Activated CD4-positive, alpha-beta T cell treated with anti-CD3 and anti-CD28 coated beads, Interleukin-2, amount 50 U/mL, for 24 hours (primary cell): ENCODE results near the gene TOR1B.
"Not testable (repeated sequence)": the region's sequence is repeated elsewhere in the genome, so short reads cannot be mapped to it uniquely, and the experiment has no call there.

Source experiments
- DNase-seq, 2 donors: peaks; one replicate each; pipeline ENCODE4 v3.0.0-alpha.2; 2020; ENCODE audit warnings: low read depth in 1 of 2, low spot score in 1 of 2

The TOR1B gene

DNA sequence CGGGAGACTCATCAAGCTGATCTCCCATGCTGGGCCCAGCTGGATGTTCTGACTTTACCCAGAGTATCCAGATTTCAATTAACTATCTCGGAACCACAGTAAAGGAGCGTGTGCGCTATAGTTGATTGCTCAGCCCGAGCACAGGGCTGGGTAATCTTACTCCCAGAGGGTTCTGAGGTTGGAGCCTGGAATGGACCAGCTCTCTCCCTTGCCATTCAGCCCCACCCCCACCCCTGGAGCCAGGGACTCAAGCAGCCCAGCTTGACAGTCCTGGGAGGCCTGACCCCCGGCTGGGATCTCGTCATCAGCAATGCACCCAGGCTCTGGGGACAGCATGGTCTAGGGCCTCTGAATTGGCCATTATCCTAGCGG, 26.4 kb upstream of the TOR1B start:
- DNase-seq, result no peak

DNA sequence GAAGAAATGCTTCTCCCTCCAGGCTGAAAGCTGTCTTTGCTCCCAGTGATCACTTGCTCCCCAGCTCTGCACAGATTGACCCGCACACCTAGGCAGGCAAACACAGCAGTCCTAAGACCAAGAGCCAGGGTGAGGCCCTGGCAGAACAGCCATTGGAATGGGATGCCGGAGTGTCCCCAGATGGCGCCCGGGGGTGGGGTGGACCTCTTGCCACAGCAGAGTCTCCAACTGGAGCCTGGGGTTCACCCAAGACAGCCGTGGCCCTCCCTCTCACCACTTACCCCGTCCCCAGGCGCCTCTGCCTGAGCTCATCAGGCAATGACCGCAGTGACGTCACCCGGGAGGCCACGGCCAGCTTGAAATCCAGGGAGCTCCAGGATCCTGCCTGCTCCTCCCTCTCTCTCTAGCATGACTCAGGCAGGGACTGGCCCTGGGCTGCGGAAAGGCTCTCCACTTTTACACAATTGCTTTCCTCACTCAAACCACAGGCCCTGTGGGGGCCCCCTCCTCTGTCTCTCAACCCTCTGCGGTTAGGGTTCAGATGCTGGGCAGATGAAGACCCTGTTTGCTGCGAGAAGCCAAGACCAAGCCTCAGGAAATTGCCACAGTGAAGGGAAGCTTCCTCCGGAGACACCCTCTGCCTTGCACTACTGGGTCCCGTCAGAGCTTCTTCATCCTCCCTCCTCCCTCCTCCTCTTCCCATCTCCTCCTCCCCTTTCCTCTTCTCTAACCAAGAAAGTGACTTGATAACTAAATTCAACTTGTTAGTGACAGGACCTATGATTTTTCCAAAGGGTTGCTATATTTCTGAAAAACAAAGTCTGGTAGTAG, 25.8 kb upstream of the TOR1B start:
- DNase-seq, result peak in 1 of 2 donors; percentile 19

DNA sequence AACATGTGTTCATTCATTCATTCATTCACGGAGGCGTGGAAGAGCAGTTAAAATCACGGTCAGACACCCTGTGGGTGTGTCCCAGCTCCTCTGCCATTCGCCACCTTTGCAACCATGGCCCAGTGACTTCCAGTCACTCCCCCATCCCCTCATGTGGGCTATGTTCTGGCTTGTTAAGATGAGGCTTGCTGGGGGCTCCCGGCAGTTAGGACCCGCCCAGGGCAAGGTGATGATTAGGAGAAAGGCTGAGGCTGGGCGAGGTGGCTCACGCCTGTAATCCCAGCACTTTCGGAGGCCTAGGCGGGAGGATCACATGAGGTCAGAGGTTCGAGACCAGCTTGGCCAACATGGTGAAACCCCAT, 25.2 kb upstream of the TOR1B start:
- no peak for DNase-seq

DNA sequence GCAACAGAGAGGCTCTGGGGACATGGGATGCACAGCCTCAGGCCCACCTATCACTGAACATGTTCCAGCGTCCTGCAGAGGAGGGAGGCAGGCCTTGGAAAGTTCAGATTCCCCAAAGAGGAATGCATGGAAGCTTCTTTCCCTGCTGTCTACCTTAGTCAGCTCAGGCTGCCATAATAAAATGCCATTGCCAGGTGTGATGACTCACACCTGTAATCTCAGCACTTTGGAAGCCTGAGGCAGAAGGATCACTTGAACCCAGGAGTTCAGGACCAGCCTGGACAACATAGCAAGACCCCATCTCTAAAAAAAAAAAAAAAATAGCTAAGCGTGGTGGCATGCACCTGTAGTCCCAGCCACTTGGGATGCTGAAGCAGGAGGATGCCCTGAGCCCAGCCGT, 24.5 kb upstream of the TOR1B start:
- DNase-seq, result no peak

DNA sequence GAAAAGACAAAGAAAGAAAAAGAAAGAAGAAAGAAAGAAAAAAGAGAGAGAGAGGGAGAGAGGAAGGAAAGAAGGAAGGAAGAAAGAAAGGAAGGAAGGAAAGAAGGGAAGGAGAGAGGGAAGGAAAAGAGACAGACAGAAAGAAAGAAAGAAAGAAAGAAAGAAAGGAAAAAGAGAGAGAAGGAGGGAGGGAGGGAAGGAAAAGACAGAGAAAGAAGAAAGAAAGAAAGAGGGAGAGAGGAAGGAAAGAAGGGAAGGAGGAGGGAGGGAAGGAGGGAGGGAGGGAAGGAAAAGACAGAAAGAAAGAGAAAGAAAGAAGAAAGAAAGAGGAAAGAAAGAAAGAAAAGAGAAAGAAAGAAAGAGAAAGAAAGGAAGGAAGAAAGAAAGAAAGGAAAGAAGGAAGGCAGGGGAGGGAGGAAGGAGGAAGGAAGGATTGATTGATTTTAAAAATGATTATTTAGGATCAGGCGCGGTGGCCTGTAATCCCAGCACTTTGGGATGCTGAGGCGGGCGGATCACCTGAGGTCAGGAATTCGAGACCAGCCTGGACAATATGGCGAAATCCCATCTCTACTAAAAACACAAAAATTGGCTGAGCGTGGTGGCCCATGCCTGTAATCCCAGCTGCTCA, 23.3 kb upstream of the TOR1B start:
- DNase-seq, result no peak

DNA sequence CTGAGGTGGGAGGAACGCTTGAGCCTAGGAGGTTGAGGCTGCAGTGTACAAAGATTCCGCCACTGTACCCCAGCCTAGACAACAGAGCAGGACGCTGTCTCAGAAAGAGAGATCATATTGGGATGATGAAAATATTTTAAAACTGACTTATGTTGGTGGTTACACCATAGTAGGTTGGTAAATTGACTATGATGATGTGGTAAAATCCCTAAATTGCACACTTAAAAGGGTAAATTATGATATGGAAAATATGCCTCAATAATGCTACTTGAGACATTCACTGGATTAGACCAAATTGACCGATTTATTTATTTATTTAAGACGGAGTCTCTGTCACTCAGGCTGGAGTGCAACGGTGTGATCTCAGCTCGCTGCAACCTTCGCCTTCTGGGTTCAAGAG, 21.9 kb upstream of the TOR1B start:
- DNase-seq, result no peak

DNA sequence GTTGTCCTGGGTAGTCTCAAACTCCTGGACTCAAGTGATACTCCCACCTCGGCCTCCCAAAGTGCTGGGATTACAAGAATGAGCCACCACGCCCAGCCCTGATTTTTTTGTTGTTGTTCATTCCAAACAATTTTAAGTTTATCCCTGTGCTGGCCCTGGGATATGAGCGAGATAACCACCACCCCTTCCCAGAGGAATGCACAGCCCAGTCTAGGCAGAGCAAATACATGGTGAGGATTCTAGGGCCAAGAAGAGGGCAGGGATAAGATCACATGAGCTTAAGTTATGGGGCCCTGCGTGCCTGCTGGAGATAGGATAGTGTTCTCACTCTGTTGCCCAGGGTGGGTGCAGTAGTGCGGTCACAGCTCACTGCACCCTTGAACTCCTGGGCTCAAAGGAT, 21.0 kb upstream of the TOR1B start:
- no peak for DNase-seq

DNA sequence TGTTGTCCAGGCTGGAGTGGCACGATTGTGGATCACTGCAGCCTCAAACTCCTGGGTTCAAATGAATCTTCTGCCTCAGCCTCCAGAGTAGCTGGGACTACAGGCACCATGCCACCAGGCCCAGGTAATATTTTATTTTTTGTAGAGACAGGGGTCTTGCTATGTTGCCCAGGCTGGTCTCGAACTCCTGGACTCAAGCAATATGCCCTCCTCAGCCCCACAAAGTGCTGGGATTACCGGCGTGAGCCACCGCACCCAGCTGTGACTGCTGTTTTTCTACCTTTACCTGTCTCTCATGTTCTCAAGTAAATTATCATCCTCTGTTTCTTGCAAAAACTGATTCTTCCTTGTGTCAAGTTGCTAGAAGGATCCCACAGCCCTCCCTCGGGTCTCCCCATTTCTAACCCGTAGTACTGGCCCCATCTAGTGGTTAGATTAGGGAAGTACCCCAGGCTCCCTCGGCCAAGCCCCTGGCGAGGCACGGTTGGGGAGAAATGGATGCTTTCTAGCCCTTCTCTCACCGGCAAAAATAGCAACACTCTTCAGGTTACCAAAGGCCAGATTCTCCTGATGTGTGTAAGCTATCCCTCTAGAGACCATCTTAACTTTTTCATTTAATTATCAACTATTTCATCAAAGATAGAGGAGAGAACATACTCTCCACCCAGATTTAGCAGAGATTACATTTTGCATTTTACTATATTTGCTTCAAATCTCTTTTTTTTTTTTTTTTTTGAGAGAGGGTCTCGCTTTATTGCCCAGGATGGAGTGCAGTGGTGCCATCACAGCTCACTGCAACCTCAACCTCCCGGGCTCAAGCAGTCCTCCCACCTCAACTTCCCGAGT, 19.2 kb upstream of the TOR1B start:
- peak; percentile 53 to 73 for DNase-seq

DNA sequence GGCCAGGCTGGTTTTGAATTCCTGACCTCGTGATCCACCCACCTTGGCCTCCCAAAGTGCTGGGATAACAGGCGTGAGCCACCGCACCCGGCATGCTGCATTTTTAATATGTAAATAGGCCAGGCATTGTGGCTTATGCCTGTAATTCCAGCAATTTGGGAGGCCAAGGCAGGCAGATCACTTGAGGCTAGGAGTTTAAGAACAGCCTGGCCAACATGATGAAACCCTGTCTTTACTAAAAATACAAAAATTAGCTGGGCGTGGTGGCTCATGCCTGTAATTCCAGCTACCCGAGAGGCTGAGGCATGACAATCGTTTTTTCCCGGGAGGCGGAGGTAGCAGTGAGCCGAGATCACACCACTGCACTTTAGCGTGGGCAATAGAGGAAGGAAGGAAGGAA, 18.0 kb upstream of the TOR1B start:
- DNase-seq, result not testable (repeated sequence)

DNA sequence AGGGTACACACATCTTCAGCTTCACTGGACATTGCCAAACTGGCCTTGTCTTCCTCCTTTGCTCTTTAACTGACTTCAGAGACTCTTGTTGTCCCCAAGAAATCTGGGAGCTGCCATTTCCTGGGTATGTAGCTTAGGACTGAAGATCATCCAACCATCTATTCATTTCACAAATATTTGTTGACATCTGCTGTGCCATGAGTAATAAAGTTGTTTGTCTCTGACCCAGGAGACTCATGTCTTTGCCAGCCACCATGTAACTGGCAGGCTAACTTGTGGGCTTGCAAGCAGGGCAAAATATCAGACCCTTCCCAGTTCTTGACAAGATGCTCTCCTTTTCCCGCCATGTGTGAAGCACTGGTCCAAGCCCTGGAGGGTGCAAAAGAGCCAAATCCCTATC, 17.1 kb upstream of the TOR1B start:
- DNase-seq, result no peak

DNA sequence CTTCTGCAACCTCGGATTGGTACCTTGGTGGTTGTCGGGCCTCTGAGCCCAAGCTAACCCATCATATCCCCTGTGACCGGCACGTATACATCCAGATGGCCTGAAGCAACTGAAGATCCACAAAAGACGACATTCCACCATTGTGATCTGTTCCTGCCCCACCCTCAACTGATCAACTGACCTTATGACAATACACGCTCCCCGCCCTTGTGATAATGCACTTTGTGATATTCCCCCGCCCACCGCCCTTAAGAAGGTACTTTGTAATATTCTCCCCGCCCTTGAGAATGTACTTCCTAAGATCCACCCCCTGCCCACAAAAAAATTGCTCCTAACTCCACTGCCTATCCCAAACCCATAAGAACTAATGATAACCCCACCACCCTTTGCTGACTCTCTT, 16.5 kb upstream of the TOR1B start:
- no peak for DNase-seq

DNA sequence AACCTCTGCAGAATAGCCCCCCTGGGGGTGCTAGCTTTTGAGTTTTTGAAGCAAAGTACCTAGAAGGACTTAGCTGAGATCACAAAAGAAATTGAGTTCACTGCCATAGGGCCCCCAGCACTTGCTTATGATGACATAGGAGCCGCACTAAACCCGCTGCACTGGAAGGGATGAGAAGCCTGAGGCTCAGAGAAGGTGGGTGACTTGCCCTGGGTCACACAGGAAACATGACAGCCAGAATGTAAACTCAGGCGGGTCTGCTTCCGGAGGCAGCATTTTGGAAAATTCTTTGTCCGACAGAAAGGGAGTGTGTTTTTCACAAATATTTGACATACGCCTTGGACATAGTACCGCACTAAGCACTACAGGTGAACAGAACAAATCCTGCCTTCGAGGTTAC, 8.4 kb upstream of the TOR1B start:
- no peak for DNase-seq

DNA sequence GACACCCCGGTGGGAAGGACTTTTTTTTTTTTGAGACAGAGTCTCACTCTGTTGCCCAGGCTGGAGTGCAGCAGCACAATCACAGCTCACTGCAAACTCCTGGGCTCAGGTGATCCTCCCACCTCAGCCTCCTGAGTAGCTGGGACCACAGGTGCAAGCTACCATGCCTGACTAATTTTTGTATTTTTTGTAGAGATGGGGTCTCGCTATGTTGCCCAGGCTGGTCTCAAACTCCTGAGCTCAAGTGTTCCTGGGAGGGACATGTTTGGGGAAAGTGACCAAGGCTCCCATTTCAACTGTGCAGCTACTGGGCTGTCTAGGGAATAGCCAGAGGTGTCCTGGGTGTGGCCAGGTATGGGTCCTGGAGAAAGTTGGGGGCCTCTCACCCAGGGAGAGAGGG, 7.0 kb upstream of the TOR1B start:
- not testable (repeated sequence) for DNase-seq

DNA sequence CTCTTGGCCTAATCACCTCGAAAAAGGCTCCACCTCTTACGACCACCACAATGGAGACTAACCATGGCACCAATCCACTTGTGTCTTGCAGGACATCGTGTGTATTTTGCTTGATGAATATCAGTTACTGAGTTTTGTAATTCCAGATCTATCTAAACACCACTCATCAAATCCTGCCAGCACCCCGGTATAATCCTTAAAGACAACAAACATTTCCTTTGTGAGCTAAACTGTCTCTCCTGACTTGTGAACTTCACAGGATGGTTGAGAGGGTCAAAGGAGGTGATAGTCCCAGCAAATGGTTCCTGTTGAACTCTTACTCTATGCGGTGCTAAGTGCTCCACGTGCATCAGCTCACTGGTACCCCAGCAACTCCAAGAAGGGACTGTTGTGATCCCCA, 4.0 kb upstream of the TOR1B start:
- no peak for DNase-seq

DNA sequence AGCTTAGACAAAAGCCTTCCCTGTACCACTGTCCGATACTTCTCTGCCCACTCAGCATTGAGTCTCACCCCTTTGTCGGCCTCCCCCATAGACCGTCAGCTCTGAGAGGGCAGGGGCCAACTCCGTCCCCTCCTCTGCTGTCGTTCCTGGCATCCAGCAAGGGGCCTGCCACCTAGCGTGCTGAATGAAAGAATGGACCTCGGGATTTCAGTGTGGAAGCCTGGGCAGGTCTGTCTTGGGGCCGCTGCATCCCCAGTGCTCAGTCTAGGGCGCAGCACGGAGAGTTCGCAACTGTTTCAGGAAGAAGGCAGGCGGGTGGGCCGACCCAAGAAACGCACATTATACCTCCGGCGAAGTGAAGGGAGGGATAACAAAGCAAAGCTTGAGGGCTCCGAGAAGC, 1.5 kb upstream of the TOR1B start:
- no peak for DNase-seq

DNA sequence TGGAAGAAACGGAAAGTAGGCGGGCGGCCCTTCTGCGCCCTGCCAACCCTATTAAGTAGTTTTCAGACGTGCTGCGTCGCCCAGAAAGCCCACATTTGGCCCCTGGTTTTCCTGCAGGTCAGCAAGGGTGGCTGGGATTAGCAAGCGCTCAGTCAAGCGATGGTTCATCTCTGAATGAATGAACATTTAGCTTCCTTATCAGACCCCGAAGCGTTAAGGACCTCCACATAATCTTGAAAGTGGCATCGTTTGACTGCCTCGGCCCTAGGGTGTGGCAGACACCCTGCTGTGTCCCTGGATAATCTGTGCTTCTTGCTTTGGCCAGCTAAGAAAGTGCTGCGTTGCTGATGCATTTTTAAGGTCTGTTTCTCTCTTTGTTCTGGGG, 684 bp downstream of the TOR1B start:
- no peak for DNase-seq

DNA sequence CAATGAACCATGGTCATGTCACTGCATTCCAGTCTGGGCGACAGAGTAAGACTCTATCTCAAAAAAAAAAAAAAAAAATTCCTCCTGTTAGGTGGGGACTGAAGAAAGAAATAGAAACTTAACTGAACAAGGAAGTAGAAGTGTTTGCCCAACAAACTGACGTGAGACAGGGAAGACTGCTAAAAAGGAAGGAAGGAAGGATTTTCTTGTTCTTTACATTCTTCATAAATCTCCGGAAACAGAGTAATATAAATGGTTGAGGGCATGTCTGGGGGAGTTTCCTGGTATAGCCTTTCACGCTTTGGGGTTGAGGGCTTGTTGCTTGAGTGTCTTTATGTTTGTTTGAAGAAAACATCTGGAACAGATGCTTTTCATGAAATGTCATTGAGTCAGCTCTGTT, 3.1 kb downstream of the TOR1B start:
- no peak for DNase-seq

DNA sequence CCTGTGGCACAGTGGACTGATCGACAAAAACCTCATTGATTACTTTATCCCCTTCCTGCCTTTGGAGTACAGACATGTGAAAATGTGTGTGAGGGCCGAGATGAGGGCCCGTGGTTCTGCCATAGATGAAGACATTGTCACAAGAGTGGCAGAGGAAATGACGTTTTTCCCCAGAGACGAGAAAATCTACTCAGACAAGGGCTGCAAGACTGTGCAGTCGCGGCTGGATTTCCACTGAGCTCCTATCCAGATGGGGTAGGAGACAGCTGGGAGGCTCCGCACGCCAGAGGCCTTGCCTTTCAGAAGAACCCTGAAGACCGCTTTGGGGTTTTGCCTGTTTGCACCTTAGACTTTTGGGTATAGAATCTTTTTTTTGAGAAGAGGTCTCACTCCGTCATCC, 6.4 kb downstream of the TOR1B start:
- no peak for DNase-seq

DNA sequence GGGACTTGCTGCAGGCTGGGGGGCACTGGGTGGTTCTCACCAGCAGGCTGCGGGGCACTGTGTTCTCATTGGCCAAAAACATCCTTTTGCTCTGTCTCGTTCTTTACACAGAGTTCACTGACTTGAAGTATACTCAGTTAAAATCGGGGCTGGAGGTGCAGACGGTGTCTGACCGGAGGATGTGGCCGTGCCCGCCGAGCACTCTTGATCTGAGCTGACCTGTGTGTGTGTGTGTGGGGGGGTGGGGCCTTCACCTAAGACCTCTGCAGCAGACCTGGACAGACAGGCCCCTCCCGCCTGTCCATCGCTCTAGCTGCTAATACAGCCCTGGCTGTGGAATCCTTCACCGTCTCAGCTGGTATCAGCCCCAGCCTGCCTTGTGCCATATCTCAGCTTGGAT, 7.1 kb downstream of the TOR1B start:
- DNase-seq, result no peak

DNA sequence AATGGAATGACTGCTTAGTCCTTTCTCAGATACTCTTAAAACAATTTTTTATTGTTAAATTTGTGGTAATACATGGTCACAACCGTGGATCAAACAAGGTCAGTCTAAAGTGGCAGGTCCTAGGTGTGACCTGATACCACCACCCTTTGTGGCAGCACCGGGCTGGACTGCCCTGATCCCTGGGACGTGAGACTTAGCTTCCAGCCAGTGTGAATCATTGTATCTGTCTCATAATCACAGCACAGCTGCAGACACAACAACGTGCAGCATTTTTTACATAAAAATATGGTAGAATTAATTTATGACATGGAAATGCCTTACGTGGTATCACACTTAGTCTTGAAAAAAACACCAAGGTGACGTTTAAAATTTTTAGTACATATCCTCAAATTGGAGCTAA, 7.8 kb downstream of the TOR1B start:
- DNase-seq, result no peak

DNA sequence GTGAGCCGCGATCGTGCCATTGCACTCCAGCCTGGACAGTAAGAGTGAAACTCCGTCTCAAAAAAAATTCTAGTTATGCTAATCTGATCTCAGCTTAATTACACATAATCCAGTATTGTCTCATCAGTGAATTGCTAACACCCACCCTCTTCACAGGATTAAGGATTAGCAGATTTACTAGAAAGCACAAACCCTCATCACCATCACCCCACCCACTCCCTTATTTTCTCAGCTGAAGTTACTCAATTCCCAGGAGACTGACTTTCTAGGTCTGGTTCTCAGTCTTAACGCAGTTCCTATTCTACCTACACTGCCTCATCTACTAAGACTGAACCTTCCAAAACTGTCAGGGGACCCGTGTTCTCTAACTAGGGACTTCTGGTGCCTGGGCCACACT, 9.0 kb downstream of the TOR1B start:
- no peak for DNase-seq

DNA sequence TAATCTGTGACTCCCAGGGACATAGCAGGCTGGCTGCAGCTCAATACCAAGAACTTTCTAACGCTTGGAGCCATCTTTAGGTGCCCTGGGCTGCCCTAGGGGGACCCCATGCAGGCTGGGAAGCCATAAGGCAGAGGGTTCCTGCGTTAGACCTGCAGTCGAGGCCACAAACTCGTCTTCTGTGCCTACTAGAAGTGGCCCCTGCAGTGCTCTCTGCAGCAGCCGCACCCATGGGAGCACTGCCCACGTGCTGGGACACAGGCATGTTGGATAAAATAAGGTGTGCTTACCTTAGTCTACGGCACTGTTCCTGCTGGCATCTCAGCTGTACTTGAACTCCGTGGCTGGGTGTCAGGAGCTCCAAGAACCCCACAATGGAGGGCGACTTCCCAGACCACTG, 9.4 kb downstream of the TOR1B start:
- no peak for DNase-seq
